OCI-LY7 (cell line): Measurements from ENCODE around the gene PLEKHM3. TPM values are rescaled to one million over a fixed set of nuclear protein-coding genes. Genes with fewer than 3 reads are reported as not detected.

Experiments
- BruUV-seq: library from RNA; stranded (reverse); fragments of 400-500 nt; replicated peaks from 2 replicates; lab custom pipeline; 2021; lab: Mats Ljungman, UMichigan
- CTCF ChIA-PET: fragments of 300-600 bp; sonication (Branson Sonifier 250); formaldehyde crosslinking; loops from one replicate; lab custom pipeline; 2022; ENCODE audit warnings: antibody characterized with exemption; ENCODE audit not compliant: unreplicated experiment; lab: Charles Lee
- POLR2A ChIA-PET: fragments of 300-600 bp; sonication (Branson Sonifier 250); formaldehyde crosslinking; loops from one replicate; lab custom pipeline; 2022; ENCODE audit warnings: antibody characterized with exemption; lab: Charles Lee
- DNase-seq: peaks from one replicate; pipeline ENCODE4 v3.0.0-alpha.2; 2015; ENCODE audit warnings: low spot score
- H2AFZ ChIP-seq: fragments of 200-600 bp; sonication (generic), shearing (Covaris generic); 2 replicates; pipeline ENCODE4 v1.6.1; 2014; ENCODE audit warnings: mild to moderate bottlenecking, antibody characterized with exemption, low read length, moderate library complexity
- H3K27ac ChIP-seq: fragments of 200-600 bp; sonication (generic); 2 replicates; pipeline ENCODE4 v1.5.1; 2014; ENCODE audit warnings: mixed run types, low read depth, mild to moderate bottlenecking, moderate library complexity, low read length, inconsistent platforms; ENCODE audit not compliant: poor library complexity, severe bottlenecking
- H3K36me3 ChIP-seq: fragments of 200-600 bp; sonication (generic); 2 replicates; pipeline ENCODE4 v1.6.1; 2014; ENCODE audit warnings: mild to moderate bottlenecking, antibody characterized with exemption, low read length, moderate library complexity, mixed read lengths; ENCODE audit not compliant: insufficient read depth
- H3K4me1 ChIP-seq: fragments of 200-600 bp; sonication (generic); 2 replicates; pipeline ENCODE4 v1.5.1; 2014; ENCODE audit warnings: mild to moderate bottlenecking, low read length; ENCODE audit not compliant: insufficient read depth, poor library complexity, severe bottlenecking
- H3K4me2 ChIP-seq: fragments of 200-600 bp; sonication (generic); 2 replicates; pipeline ENCODE4 v1.6.1; 2014; ENCODE audit warnings: mild to moderate bottlenecking, low read length
- H3K4me3 ChIP-seq: fragments of 200-600 bp; sonication (generic); 2 replicates; pipeline ENCODE4 v1.5.1; 2014; ENCODE audit warnings: mild to moderate bottlenecking, low read depth, low read length; ENCODE audit not compliant: poor library complexity, severe bottlenecking
- H3K79me2 ChIP-seq: fragments of 200-600 bp; sonication (generic); 2 replicates; pipeline ENCODE4 v1.6.1; 2016; ENCODE audit warnings: low read depth, mild to moderate bottlenecking, low read length, moderate library complexity, mixed read lengths; ENCODE audit not compliant: insufficient read depth
- H3K9me2 ChIP-seq: fragments of 200-600 bp; sonication (generic); 2 replicates; pipeline ENCODE4 v1.6.1; 2016; ENCODE audit warnings: mild to moderate bottlenecking, low read length, mixed read lengths; ENCODE audit not compliant: insufficient read depth
- H3K9me3 ChIP-seq: fragments of 200-600 bp; sonication (generic); 2 replicates; pipeline ENCODE4 v1.6.1; 2014; ENCODE audit warnings: mild to moderate bottlenecking, mixed run types, low read length, mixed read lengths
- H4K20me1 ChIP-seq: fragments of 200-600 bp; sonication (generic); 2 replicates; pipeline ENCODE4 v1.6.1; 2014; ENCODE audit warnings: mild to moderate bottlenecking, antibody characterized with exemption, low read length, moderate library complexity, mixed read lengths; ENCODE audit not compliant: insufficient read depth
- CTCF ChIP-seq: fragments of 200-600 bp; sonication (generic); conservative IDR thresholded peaks from 2 replicates; pipeline ENCODE4 v1.5.1; 2014; ENCODE audit warnings: mild to moderate bottlenecking, antibody characterized with exemption, low read length, moderate library complexity, mixed read lengths
- EZH2phosphoT487 ChIP-seq: fragments of 200-600 bp; sonication (generic); IDR thresholded peaks from 2 replicates; pipeline ENCODE4 v1.6.1; 2018; ENCODE audit warnings: low read depth, borderline replicate concordance, mild to moderate bottlenecking, mixed run types, antibody characterized with exemption, low read length, moderate library complexity, mixed read lengths
- intact Hi-C: fragments of 100-400 bp; cut with micrococcal nuclease; formaldehyde crosslinking; loops from one replicate; pipeline ENCODE4 v1.10.0; 2022; ENCODE audit not compliant: unreplicated experiment
- total RNA-seq, 2 experiments: library from RNA; depleted of rRNA in 1 of 2; stranded (reverse); fragments of >200 nt in 1 of 2; shearing (Covaris generic) in 1 of 2; gene quantifications; 2 replicates each; pipeline ENCODE4 v1.2.3, GENCODE V29; 2014 to 2022

The PLEKHM3 gene
- total RNA-seq, 2 experiments from 2014 or later: 3.7 to 6.3 TPM

GRCh38 chr2:208042450-208042849, 17.1 kb upstream of the PLEKHM3 start:
- Histone ChIP-seq H3K36me3 (no peaks in the 10 kb centered on the region), H3K27ac (no peak overlapping the region), H2AFZ (no peak overlapping the region), H3K9me2 (no peaks in the 10 kb centered on the region), H3K4me1 (no peaks in the 10 kb centered on the region), H3K4me3 (no peak overlapping the region), H3K4me2 (no peak overlapping the region), H3K9me3 (no peaks in the 10 kb centered on the region), H4K20me1 (no peaks in the 10 kb centered on the region), H3K79me2 (no peaks in the 10 kb centered on the region)
- intact Hi-C loops: no loop called here
- ChIA-PET POLR2A (interaction anchor here (1.2 kb wide), 1 partner anchor 16 kb away, joined by 7 read pairs; no protein-coding TSS in a partner anchor), CTCF (no interaction called here)
- no peak for TF ChIP-seq EZH2phosphoT487
- no peak for TF ChIP-seq CTCF
- DNase-seq: no peak
- no TSS peak for BruUV-seq

DNA sequence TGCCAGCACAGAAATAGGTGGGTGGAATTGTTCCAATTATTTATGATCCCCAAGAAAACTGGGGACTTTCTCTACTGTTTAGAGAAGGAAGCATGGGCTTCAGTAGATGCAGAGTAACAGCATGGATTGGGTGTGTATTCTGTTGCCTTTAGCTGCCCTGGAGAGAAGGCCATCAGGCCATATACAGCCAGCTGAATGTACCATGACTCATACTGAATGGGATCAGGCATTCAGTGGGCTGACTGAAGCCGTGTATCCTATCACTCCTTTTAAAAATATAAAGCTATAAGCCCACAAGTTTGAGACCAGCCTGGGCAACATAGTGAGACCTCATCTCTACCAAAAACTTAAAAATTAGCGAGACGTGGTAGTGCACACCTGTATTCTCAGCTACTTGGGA, 16.7 kb upstream of the PLEKHM3 start:
- ChIA-PET POLR2A (interaction anchor here (1.2 kb wide), 1 partner anchor 16 kb away, joined by 7 read pairs; no protein-coding TSS in a partner anchor), CTCF (interaction anchor here (0.6 kb wide), 1 partner anchor 296 kb away, joined by 3 read pairs; no protein-coding TSS in a partner anchor)
- Histone ChIP-seq H3K36me3 (no peaks in the 10 kb centered on the region), H4K20me1 (no peaks in the 10 kb centered on the region), H3K27ac (no peak overlapping the region), H2AFZ (no peak overlapping the region), H3K79me2 (no peaks in the 10 kb centered on the region), H3K4me1 (no peaks in the 10 kb centered on the region), H3K4me3 (no peak overlapping the region), H3K9me3 (no peaks in the 10 kb centered on the region), H3K9me2 (no peaks in the 10 kb centered on the region), H3K4me2 (no peak overlapping the region)
- intact Hi-C loops: no loop called here
- no peak for DNase-seq
- no TSS peak for BruUV-seq
- no peak for TF ChIP-seq CTCF
- TF ChIP-seq EZH2phosphoT487: no peak
